RWPE2 (cell line): ENCODE results near the gene HIVEP3.

Experiments used
- ATAC-seq: fragments of 200-7000 bp; cut with Tn5 transposase; 3 replicates; pipeline ENCODE4 v1.9.1; 2021; ENCODE audit warnings: low read depth
- DNase-seq: peaks from one replicate; pipeline ENCODE4 v3.0.0-alpha.2; 2020; ENCODE audit warnings: low spot score
- H3K27ac ChIP-seq: fragments of 450-650 bp; 2 replicates; pipeline ENCODE4 v1.5.1; 2017; ENCODE audit warnings: mild to moderate bottlenecking; ENCODE audit not compliant: poor library complexity, severe bottlenecking
- H3K27me3 ChIP-seq: fragments of 250-450 bp; sonication (Bioruptor Pico); 2 replicates; pipeline ENCODE4 v1.5.1; 2021; ENCODE audit warnings: mild to moderate bottlenecking, moderate library complexity; ENCODE audit not compliant: insufficient read depth, poor library complexity, severe bottlenecking
- H3K36me3 ChIP-seq: fragments of 250-450 bp; sonication (Bioruptor Pico); 2 replicates; pipeline ENCODE4 v1.5.1; 2020; ENCODE audit warnings: low read depth, mild to moderate bottlenecking, moderate library complexity
- H3K4me1 ChIP-seq: fragments of 250-450 bp; sonication (Bioruptor Pico); 2 replicates; pipeline ENCODE4 v1.5.1; 2021; ENCODE audit warnings: mild to moderate bottlenecking, moderate library complexity; ENCODE audit not compliant: insufficient read depth, poor library complexity, severe bottlenecking
- H3K4me3 ChIP-seq: fragments of 250-450 bp; sonication (Bioruptor Pico); 2 replicates; pipeline ENCODE4 v1.5.1; 2021; ENCODE audit warnings: mild to moderate bottlenecking, moderate library complexity; ENCODE audit not compliant: severe bottlenecking
- H3K9me3 ChIP-seq: fragments of 250-450 bp; sonication (Bioruptor Pico); 2 replicates; pipeline ENCODE4 v1.5.1; 2021; ENCODE audit warnings: mild to moderate bottlenecking, moderate library complexity; ENCODE audit not compliant: severe bottlenecking
- TF ChIP-seq, protein P1 (sequence below): fragments of 450-650 bp; IDR thresholded peaks from one replicate; pipeline ENCODE4 v1.5.1; 2017; ENCODE audit warnings: mild to moderate bottlenecking, moderate library complexity; ENCODE audit not compliant: poor library complexity, severe bottlenecking

HIVEP3 gene

GRCh38 chr1:41710980-41711379 lies 207.7 kb downstream of the HIVEP3 start:
- Histone ChIP-seq H3K36me3 (no peaks in the 10 kb centered on the region), H3K27me3 (no peaks in the 10 kb centered on the region), H3K4me1 (peaks cover 12% of the 10 kb centered on the region), H3K9me3 (no peaks in the 10 kb centered on the region), H3K4me3 (no peak overlapping the region), H3K27ac (no peak overlapping the region)
- no peak for ATAC-seq
- DNase-seq, result no peak
- TF ChIP-seq, protein P1, sequence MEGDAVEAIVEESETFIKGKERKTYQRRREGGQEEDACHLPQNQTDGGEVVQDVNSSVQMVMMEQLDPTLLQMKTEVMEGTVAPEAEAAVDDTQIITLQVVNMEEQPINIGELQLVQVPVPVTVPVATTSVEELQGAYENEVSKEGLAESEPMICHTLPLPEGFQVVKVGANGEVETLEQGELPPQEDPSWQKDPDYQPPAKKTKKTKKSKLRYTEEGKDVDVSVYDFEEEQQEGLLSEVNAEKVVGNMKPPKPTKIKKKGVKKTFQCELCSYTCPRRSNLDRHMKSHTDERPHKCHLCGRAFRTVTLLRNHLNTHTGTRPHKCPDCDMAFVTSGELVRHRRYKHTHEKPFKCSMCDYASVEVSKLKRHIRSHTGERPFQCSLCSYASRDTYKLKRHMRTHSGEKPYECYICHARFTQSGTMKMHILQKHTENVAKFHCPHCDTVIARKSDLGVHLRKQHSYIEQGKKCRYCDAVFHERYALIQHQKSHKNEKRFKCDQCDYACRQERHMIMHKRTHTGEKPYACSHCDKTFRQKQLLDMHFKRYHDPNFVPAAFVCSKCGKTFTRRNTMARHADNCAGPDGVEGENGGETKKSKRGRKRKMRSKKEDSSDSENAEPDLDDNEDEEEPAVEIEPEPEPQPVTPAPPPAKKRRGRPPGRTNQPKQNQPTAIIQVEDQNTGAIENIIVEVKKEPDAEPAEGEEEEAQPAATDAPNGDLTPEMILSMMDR, result no peak

DNA sequence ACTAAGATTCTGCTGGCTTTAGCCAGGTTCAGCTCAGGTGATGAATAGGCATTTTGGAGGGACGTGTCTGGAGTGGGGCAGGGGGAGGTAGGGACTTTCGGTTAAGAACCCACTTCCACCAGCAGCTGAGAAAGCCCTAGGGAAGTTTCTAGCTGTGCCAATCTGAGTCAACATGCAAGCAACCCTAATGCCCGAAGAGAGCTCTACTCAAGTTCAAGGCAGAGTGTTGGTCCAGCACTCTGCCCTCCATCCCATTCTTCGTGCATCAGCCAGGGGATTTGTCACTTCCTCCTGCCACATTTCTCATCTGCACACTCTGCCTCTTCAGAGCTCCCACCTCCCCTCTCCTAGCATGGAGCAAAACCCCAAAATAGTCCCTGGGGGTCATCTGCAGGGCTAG lies 208.8 kb downstream of the HIVEP3 start:
- Histone ChIP-seq H3K9me3 (no peaks in the 10 kb centered on the region), H3K27me3 (no peaks in the 10 kb centered on the region), H3K36me3 (no peaks in the 10 kb centered on the region), H3K27ac (no peak overlapping the region), H3K4me3 (no peak overlapping the region), H3K4me1 (peaks cover 12% of the 10 kb centered on the region)
- ATAC-seq (no peak), DNase-seq (no peak)
- TF ChIP-seq, protein P1, result no peak

- ATAC-seq (no peak), DNase-seq (no peak)
- TF ChIP-seq, protein P1, result no peak
- H3K27ac ChIP-seq, result no peak overlapping the region
- H3K27me3 ChIP-seq, result no peaks in the 10 kb centered on the region
- H3K4me1 ChIP-seq, result peaks cover 12% of the 10 kb centered on the region
- H3K36me3 ChIP-seq, result no peaks in the 10 kb centered on the region
- no peaks in the 10 kb centered on the region for H3K9me3 ChIP-seq
- no peak overlapping the region for H3K4me3 ChIP-seq
These were observed 209.4 kb downstream of the HIVEP3 start for GRCh38 chr1:41709331-41709730.

- no peak for ATAC-seq
- no peaks in the 10 kb centered on the region for H3K36me3 ChIP-seq
- no peaks in the 10 kb centered on the region for H3K27me3 ChIP-seq
- H3K4me3 ChIP-seq, result no peak overlapping the region
- DNase-seq, result no peak
- no peak overlapping the region for H3K27ac ChIP-seq
- H3K9me3 ChIP-seq, result no peaks in the 10 kb centered on the region
- TF ChIP-seq, protein P1, result no peak
- H3K4me1 ChIP-seq, result peaks cover 3% of the 10 kb centered on the region
These were observed 210.4 kb downstream of the HIVEP3 start for GRCh38 chr1:41708332-41708731.

GRCh38 chr1:41707793-41708192 lies 210.9 kb downstream of the HIVEP3 start:
- no peak overlapping the region for H3K27ac ChIP-seq
- H3K27me3 ChIP-seq, result no peaks in the 10 kb centered on the region

More at GRCh38 chr1:41707793-41708192, 210.9 kb downstream of the HIVEP3 start:
- TF ChIP-seq, protein P1, result no peak
- DNase-seq, result no peak
- no peaks in the 10 kb centered on the region for H3K4me1 ChIP-seq
- no peak overlapping the region for H3K4me3 ChIP-seq
- H3K9me3 ChIP-seq, result no peaks in the 10 kb centered on the region
- H3K36me3 ChIP-seq, result no peaks in the 10 kb centered on the region
- ATAC-seq, result no peak
